HEK293 (cell line): ENCODE results near the gene CNN1.

Experiments used
- AEBP2 ChIP-seq: fragments of 450-650 bp; formaldehyde crosslinking; IDR thresholded peaks from 2 replicates; pipeline ENCODE4 v1.5.1; 2016; ENCODE audit warnings: missing biosample characterization, missing genetic modification characterization, borderline replicate concordance
- KLF16 ChIP-seq: fragments of 450-650 bp; formaldehyde crosslinking; IDR thresholded peaks from 2 replicates; pipeline ENCODE4 v1.5.1; 2017; ENCODE audit warnings: missing biosample characterization, missing genetic modification characterization
- OVOL3 ChIP-seq: fragments of 450-650 bp; formaldehyde crosslinking; IDR thresholded peaks from 2 replicates; pipeline ENCODE4 v1.5.1; 2016; ENCODE audit warnings: missing biosample characterization, missing genetic modification characterization
- PRDM10 ChIP-seq: fragments of 450-650 bp; formaldehyde crosslinking; IDR thresholded peaks from 2 replicates; pipeline ENCODE4 v1.5.1; 2016; ENCODE audit warnings: missing biosample characterization, missing genetic modification characterization
- PRDM4 ChIP-seq: fragments of 450-650 bp; formaldehyde crosslinking; IDR thresholded peaks from 2 replicates; pipeline ENCODE4 v1.5.1; 2017; ENCODE audit warnings: missing biosample characterization, missing genetic modification characterization
- REST ChIP-seq: fragments of 450-650 bp; formaldehyde crosslinking; IDR thresholded peaks from 2 replicates; pipeline ENCODE4 v1.5.1; 2016; ENCODE audit warnings: missing biosample characterization, missing genetic modification characterization
- ZBTB6 ChIP-seq: fragments of 450-650 bp; formaldehyde crosslinking; IDR thresholded peaks from 2 replicates; pipeline ENCODE4 v1.5.1; 2017; ENCODE audit warnings: missing biosample characterization, missing genetic modification characterization
- ZFHX2 ChIP-seq: fragments of 450-650 bp; formaldehyde crosslinking; conservative IDR thresholded peaks from 2 replicates; pipeline ENCODE4 v1.5.1; 2016; ENCODE audit warnings: missing biosample characterization, missing genetic modification characterization
- ZNF132 ChIP-seq: fragments of 450-650 bp; formaldehyde crosslinking; IDR thresholded peaks from 2 replicates; pipeline ENCODE4 v1.5.1; 2017; ENCODE audit warnings: missing biosample characterization, missing genetic modification characterization, borderline replicate concordance
- ZNF138 ChIP-seq: fragments of 450-650 bp; formaldehyde crosslinking; IDR thresholded peaks from 2 replicates; pipeline ENCODE4 v1.5.1; 2016; ENCODE audit warnings: missing biosample characterization, missing genetic modification characterization, borderline replicate concordance
- ZNF140 ChIP-seq: fragments of 450-650 bp; formaldehyde crosslinking; IDR thresholded peaks from 2 replicates; pipeline ENCODE4 v1.5.1; 2016; ENCODE audit warnings: missing biosample characterization, missing genetic modification characterization
- ZNF19 ChIP-seq: fragments of 450-650 bp; formaldehyde crosslinking; IDR thresholded peaks from 2 replicates; pipeline ENCODE4; 2016; ENCODE audit warnings: missing biosample characterization, missing genetic modification characterization, low read depth
- ZNF362 ChIP-seq: fragments of 450-650 bp; formaldehyde crosslinking; IDR thresholded peaks from 2 replicates; pipeline ENCODE4 v1.5.1; 2016; ENCODE audit warnings: missing biosample characterization, missing genetic modification characterization
- ZNF449 ChIP-seq: fragments of 450-650 bp; formaldehyde crosslinking; IDR thresholded peaks from 2 replicates; pipeline ENCODE4 v1.5.1; 2017; ENCODE audit warnings: missing biosample characterization, mild to moderate bottlenecking, missing genetic modification characterization, moderate library complexity
- ZNF514 ChIP-seq: fragments of 450-650 bp; formaldehyde crosslinking; IDR thresholded peaks from 2 replicates; pipeline ENCODE4 v1.5.1; 2016; ENCODE audit warnings: missing biosample characterization, missing genetic modification characterization
- ZNF549 ChIP-seq: fragments of 450-650 bp; IDR thresholded peaks from 2 replicates; pipeline ENCODE4 v1.5.1; 2018; ENCODE audit warnings: missing biosample characterization, missing genetic modification characterization, mild to moderate bottlenecking, inconsistent platforms, moderate library complexity
- ZNF560 ChIP-seq: fragments of 450-650 bp; formaldehyde crosslinking; IDR thresholded peaks from 2 replicates; pipeline ENCODE4 v1.5.1; 2017; ENCODE audit warnings: missing biosample characterization, missing genetic modification characterization, borderline replicate concordance
- ZNF664 ChIP-seq: fragments of 450-650 bp; formaldehyde crosslinking; IDR thresholded peaks from 2 replicates; pipeline ENCODE4 v1.5.1; 2016; ENCODE audit warnings: missing biosample characterization, missing genetic modification characterization
- ZNF677 ChIP-seq: fragments of 450-650 bp; IDR thresholded peaks from 2 replicates; pipeline ENCODE4 v1.5.0; 2018; ENCODE audit warnings: missing biosample characterization, mild to moderate bottlenecking, missing genetic modification characterization, moderate library complexity
- ZNF777 ChIP-seq: fragments of 450-650 bp; formaldehyde crosslinking; IDR thresholded peaks from 2 replicates; pipeline ENCODE4 v1.5.1; 2017; ENCODE audit warnings: missing biosample characterization, missing genetic modification characterization, borderline replicate concordance
- ZSCAN5A ChIP-seq: fragments of 450-650 bp; formaldehyde crosslinking; IDR thresholded peaks from 2 replicates; pipeline ENCODE4 v1.5.1; 2016; ENCODE audit warnings: missing biosample characterization, missing genetic modification characterization

CNN1 gene

GRCh38 chr19:11528551-11529341, 9.9 kb upstream of the CNN1 start, which contains the start of gene ECSIT (continued):
- TF ChIP-seq PRDM4 (tag by site-specific recombination): no peak; the same call in 1 of the 2 replicates
- TF ChIP-seq ZNF549: no peak
- TF ChIP-seq ZNF138 (tag by site-specific recombination): no peak
- TF ChIP-seq ZNF362: no peak
- no peak for TF ChIP-seq ZNF560
- TF ChIP-seq PRDM10: peak; percentile 68; the same call in 1 of the 2 replicates
- TF ChIP-seq AEBP2 (tag by site-specific recombination): no peak
- no peak for TF ChIP-seq ZNF132 (tag by site-specific recombination)
- TF ChIP-seq REST (tag by site-specific recombination): peak; percentile 99
- TF ChIP-seq ZBTB6 (tag by site-specific recombination): no peak
- TF ChIP-seq ZSCAN5A: no peak
- TF ChIP-seq ZNF514: no peak
- TF ChIP-seq ZNF664 (tag by site-specific recombination): no peak
- no peak for TF ChIP-seq ZNF677 (tag by site-specific recombination)
- TF ChIP-seq ZNF777 (tag by site-specific recombination): no peak
- peak; percentile 81 for TF ChIP-seq ZNF449 (tag by site-specific recombination)
- TF ChIP-seq OVOL3 (tag by site-specific recombination): no peak
- peak; percentile 83 for TF ChIP-seq ZFHX2
- TF ChIP-seq KLF16 (tag by site-specific recombination): peak; percentile 79
- TF ChIP-seq ZNF19 (tag by site-specific recombination): no peak
- TF ChIP-seq ZNF140 (tag by site-specific recombination): no peak
